ENCODE results near the gene FGF18.

Gene FGF18

DNA sequence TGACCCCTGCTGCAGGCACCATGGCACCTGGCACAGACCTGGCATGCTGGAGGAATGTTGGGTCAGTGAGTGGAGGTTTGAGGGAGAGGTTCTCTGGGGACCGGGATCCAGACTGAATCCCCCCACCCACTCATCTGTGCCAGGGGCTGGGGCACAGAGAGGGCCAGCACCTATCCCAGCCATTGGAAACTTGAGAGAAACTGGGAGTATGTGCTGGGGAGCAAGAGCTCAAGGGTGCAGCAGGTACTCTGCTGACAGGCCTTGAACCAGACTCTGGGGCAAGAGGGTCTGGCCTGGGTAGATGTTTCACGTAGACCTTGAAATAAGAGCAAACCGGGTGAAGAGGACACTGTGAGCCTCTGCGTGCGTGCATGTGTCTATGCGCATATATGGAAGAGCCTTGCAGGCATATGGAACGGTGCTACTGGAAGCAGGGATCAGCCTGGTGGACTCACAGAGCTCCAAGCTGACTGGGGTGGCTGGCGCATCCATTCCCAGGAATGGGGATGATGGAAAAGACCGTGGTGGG lies 8.8 kb downstream of the FGF18 start:
- Histone ChIP-seq H3K9me3 (ENCODE audit: control insufficient read depth, low read length) (no peaks in the 10 kb centered on the region), H3K36me3 (ENCODE audit: control insufficient read depth, insufficient read depth, low read length) (no peaks in the 10 kb centered on the region), H2AFZ (no peak overlapping the region), H3K4me3 (ENCODE audit: low read depth, low read length) (no peak overlapping the region), H3K4me2 (ENCODE audit: low read length) (no peak overlapping the region), H3K79me2 (no peaks in the 10 kb centered on the region), H3K9ac (no peak overlapping the region), H3K27me3 (ENCODE audit: control insufficient read depth, insufficient read depth, low read length) (no peaks in the 10 kb centered on the region), H3K27ac (no peak overlapping the region), H3K4me1 (no peaks in the 10 kb centered on the region)
- TF ChIP-seq, protein P1, sequence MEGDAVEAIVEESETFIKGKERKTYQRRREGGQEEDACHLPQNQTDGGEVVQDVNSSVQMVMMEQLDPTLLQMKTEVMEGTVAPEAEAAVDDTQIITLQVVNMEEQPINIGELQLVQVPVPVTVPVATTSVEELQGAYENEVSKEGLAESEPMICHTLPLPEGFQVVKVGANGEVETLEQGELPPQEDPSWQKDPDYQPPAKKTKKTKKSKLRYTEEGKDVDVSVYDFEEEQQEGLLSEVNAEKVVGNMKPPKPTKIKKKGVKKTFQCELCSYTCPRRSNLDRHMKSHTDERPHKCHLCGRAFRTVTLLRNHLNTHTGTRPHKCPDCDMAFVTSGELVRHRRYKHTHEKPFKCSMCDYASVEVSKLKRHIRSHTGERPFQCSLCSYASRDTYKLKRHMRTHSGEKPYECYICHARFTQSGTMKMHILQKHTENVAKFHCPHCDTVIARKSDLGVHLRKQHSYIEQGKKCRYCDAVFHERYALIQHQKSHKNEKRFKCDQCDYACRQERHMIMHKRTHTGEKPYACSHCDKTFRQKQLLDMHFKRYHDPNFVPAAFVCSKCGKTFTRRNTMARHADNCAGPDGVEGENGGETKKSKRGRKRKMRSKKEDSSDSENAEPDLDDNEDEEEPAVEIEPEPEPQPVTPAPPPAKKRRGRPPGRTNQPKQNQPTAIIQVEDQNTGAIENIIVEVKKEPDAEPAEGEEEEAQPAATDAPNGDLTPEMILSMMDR (IDR thresholded peaks at IDR 0.05): no peak

DNA sequence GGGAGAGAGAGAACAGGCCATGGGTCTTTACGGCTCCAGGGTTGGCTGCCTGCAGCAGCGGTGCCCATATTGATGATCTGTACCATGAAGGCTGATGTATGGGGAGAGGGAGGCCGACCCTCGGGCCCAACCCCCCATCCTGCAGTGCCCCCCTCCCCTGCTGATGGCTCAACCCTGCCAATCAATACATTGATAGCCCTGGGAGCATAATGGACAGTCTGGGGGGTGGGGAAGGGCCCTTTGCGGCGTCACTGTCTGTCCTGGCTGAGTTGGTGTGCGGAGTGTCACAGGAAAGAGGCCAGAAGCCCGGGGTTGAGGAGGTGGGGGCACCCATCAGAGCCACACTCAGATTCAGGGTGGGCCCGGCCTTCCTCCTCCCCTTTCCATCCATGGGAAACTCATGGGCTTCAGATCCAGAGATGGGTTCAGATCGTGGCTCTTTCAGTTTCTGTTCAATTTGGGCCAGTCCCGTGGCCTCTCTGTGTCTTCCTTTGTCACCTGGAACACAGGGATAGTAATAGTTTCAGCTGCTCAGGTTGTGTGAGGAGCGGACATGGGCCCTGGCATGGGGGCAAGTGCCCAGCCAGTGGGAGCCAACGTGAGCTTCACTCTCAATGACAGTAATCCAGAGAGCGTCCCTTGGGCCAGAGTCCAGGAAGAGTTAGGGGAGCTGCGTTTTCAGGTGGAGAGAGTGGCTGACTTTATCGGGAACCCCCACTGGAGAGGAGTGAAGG lies 9.5 kb downstream of the FGF18 start:
- Histone ChIP-seq H3K79me2 (no peaks in the 10 kb centered on the region), H3K36me3 (ENCODE audit: control insufficient read depth, insufficient read depth, low read length) (no peaks in the 10 kb centered on the region), H2AFZ (no peak overlapping the region), H3K27me3 (ENCODE audit: control insufficient read depth, insufficient read depth, low read length) (no peaks in the 10 kb centered on the region), H3K4me1 (no peaks in the 10 kb centered on the region), H3K9ac (no peak overlapping the region), H3K9me3 (ENCODE audit: control insufficient read depth, low read length) (no peaks in the 10 kb centered on the region), H3K4me3 (ENCODE audit: low read depth, low read length) (no peak overlapping the region), H3K4me2 (ENCODE audit: low read length) (no peak overlapping the region), H3K27ac (no peak overlapping the region)
- TF ChIP-seq, protein P1 (IDR thresholded peaks at IDR 0.05): no peak

DNA sequence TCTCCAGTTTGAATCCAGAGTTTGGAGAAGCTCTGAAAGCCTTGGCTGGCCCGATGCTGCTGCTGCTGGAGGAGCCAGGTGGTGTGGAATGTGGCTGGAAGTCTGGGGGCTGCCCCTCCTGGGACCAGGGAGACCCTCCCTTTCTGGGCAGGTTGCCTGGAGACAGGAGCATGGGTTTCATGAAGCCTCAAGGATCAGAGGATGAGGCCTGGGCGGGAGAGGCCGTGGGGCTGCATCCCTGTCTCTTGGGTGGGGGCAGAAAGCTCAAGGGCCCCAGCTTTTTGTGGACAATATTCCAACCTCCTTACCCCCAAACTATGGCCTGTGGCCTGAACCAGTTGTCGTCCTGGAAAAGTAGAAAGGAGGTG lies 10.1 kb downstream of the FGF18 start:
- H2AFZ ChIP-seq: no peak overlapping the region
- no peaks in the 10 kb centered on the region for H3K79me2 ChIP-seq
- H3K4me3 ChIP-seq (ENCODE audit: low read depth, low read length): no peak overlapping the region
- H3K4me2 ChIP-seq (ENCODE audit: low read length): no peak overlapping the region
- H3K36me3 ChIP-seq (ENCODE audit: control insufficient read depth, insufficient read depth, low read length): no peaks in the 10 kb centered on the region
- H3K9me3 ChIP-seq (ENCODE audit: control insufficient read depth, low read length): no peaks in the 10 kb centered on the region
- TF ChIP-seq, protein P1 (IDR thresholded peaks at IDR 0.05): no peak
- H3K9ac ChIP-seq: no peak overlapping the region
- H3K27me3 ChIP-seq (ENCODE audit: control insufficient read depth, insufficient read depth, low read length): no peaks in the 10 kb centered on the region
- H3K4me1 ChIP-seq: no peaks in the 10 kb centered on the region
- H3K27ac ChIP-seq: no peak overlapping the region

DNA sequence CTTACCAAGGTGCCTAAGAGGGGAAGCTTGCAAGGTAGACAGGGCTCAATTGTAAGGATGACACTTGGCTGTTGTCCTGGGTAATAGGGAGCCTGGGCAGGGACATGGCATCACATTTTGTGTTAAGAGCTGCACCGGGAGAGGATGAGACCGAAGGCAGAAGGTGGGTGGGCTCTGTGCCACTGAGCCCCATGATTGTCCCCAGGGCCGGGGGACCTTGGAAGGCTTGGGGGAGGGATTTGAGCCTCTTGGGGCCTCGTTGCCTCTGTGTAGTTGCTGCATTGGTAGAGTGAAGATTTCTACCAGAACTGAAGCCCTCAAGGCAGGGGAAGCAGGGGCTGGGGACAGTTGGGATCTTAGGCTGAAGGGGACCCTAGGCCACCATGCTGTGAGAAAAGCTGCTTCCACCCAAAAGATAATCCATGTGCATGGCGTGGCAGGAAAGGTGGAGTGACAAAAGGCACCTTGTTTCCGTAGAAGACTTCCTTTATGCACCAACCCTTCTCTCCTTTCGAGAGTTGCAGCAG lies 11.9 kb downstream of the FGF18 start:
- Histone ChIP-seq H3K79me2 (no peaks in the 10 kb centered on the region), H3K9me3 (ENCODE audit: control insufficient read depth, low read length) (no peaks in the 10 kb centered on the region), H3K4me3 (ENCODE audit: low read depth, low read length) (no peak overlapping the region), H3K4me2 (ENCODE audit: low read length) (no peak overlapping the region), H3K27me3 (ENCODE audit: control insufficient read depth, insufficient read depth, low read length) (no peaks in the 10 kb centered on the region), H2AFZ (no peak overlapping the region), H3K36me3 (ENCODE audit: control insufficient read depth, insufficient read depth, low read length) (no peaks in the 10 kb centered on the region), H3K9ac (no peak overlapping the region), H3K4me1 (no peaks in the 10 kb centered on the region), H3K27ac (no peak overlapping the region)
- TF ChIP-seq, protein P1 (IDR thresholded peaks at IDR 0.05): no peak

DNA sequence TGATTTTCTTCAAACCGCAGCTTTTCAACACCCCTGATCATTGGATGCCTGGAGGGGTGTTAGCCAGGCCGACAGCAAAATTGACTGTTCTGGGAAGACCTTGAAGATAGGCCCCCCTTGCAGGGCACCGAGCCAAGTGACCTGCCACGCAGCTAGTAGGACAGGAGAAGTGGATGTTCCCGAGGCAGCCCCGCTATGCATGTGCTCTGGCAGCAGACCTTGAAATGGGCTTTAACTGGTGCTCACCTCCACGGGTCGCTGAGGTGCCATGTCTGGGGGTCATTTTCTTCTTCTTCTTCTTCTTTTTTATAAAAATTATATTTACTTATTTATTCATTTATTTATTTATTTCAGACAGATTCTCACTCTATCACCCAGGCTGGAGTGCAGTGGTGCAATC lies 12.6 kb downstream of the FGF18 start:
- H3K9ac ChIP-seq: no peak overlapping the region
- H2AFZ ChIP-seq: no peak overlapping the region
- no peak overlapping the region for H3K4me2 ChIP-seq (ENCODE audit: low read length)
- no peak overlapping the region for H3K27ac ChIP-seq
- TF ChIP-seq, protein P1 (IDR thresholded peaks at IDR 0.05): no peak
- no peaks in the 10 kb centered on the region for H3K4me1 ChIP-seq
- no peaks in the 10 kb centered on the region for H3K27me3 ChIP-seq (ENCODE audit: control insufficient read depth, insufficient read depth, low read length)
- no peaks in the 10 kb centered on the region for H3K36me3 ChIP-seq (ENCODE audit: control insufficient read depth, insufficient read depth, low read length)
- no peaks in the 10 kb centered on the region for H3K9me3 ChIP-seq (ENCODE audit: control insufficient read depth, low read length)
- no peaks in the 10 kb centered on the region for H3K79me2 ChIP-seq
- H3K4me3 ChIP-seq (ENCODE audit: low read depth, low read length): no peak overlapping the region

Measured in parathyroid adenoma (tissue), 2 donors.